Measurements from ENCODE around the gene KATNB1. TPM values are rescaled to one million over a fixed set of nuclear protein-coding genes. Genes with fewer than 3 reads are reported as not detected.

The KATNB1 gene
- polyA plus RNA-seq, 1 of the 3 experiments (the other 2 are of a cell fraction), result 43.7 TPM

- Histone ChIP-seq H3K9ac (no peak overlapping the region), H3K9me2 (no peaks in the 10 kb centered on the region), H3F3A (replicated peaks; ENCODE audit: insufficient read depth) (no peaks in the 10 kb centered on the region), H3K79me2 (ENCODE audit: insufficient read depth) (no peaks in the 10 kb centered on the region), H4K20me1 (ENCODE audit: insufficient read depth) (no peaks in the 10 kb centered on the region), H3K4me3 (ENCODE audit: low read depth in 2 of 2, low read length in 1 of 2) (no peak overlapping the region), H3K27me3 (ENCODE audit: insufficient read depth) (no peaks in the 10 kb centered on the region), H3K4me1 (ENCODE audit: control insufficient read depth in 1 of 2, insufficient read depth in 2 of 2, low read depth in 1 of 2, low read length in 1 of 2) (no peaks in the 10 kb centered on the region; a peak in 1 of 4 replicates), H2AFZ (ENCODE audit: low read depth) (no peak overlapping the region), H3K27ac (ENCODE audit: low read depth in 2 of 2, low read length in 1 of 2) (no peak overlapping the region), H3K4me2 (no peak overlapping the region), H3K9me3 (no peaks in the 10 kb centered on the region), H3K36me3 (replicated peaks in 1 of 2; ENCODE audit: control insufficient read depth in 1 of 2, insufficient read depth in 2 of 2, low read length in 1 of 2) (no peaks in the 10 kb centered on the region)
- TF ChIP-seq MXI1 (IDR thresholded peaks at IDR 0.05; ENCODE audit: low read depth, low read length) (no peak), CHD2 (IDR thresholded peaks at IDR 0.05; ENCODE audit: low read length, partially characterized antibody) (no peak), POLR2AphosphoS5 (IDR thresholded peaks at IDR 0.05; ENCODE audit: low read depth, low read length) (no peak), YY1 (IDR thresholded peaks at IDR 0.05; ENCODE audit: low read depth) (no peak), FOXM1 (IDR thresholded peaks at IDR 0.05; ENCODE audit: low read depth) (no peak), SIN3A (IDR thresholded peaks at IDR 0.05; ENCODE audit: borderline replicate concordance, low read depth, low read length) (no peak), FOSL2 (IDR thresholded peaks at IDR 0.05; ENCODE audit: borderline replicate concordance, low read depth) (no peak), JUND (IDR thresholded peaks at IDR 0.05) (no peak), USF1 (IDR thresholded peaks at IDR 0.05; ENCODE audit: borderline replicate concordance, low read depth) (no peak), TCF12 (IDR thresholded peaks at IDR 0.05) (no peak)
- no peak for DNase-seq
- WGBS (ENCODE audit: low lambda C conversion rate), result 79% methylated on average over 8 of the region's 23 CpGs
- POLR2A ChIA-PET, result no interaction called here
- CTCF ChIA-PET, result interaction anchor here (0.8 to 1.2 kb wide), 2 partner anchors 53 to 126 kb away, joined by 3 read pairs; no protein-coding TSS in a partner anchor
Observed at GRCh38 chr16:57701759-57702371, 33.7 kb upstream of the KATNB1 start.

- Histone ChIP-seq H3K4me3 (ENCODE audit: low read depth in 2 of 2, low read length in 1 of 2) (no peak overlapping the region), H3K9me3 (no peaks in the 10 kb centered on the region), H3K27ac (ENCODE audit: low read depth in 2 of 2, low read length in 1 of 2) (no peak overlapping the region), H3K27me3 (ENCODE audit: insufficient read depth) (no peaks in the 10 kb centered on the region), H3F3A (replicated peaks; ENCODE audit: insufficient read depth) (no peaks in the 10 kb centered on the region), H3K79me2 (ENCODE audit: insufficient read depth) (no peaks in the 10 kb centered on the region), H3K9ac (no peak overlapping the region), H3K4me1 (ENCODE audit: control insufficient read depth in 1 of 2, insufficient read depth in 2 of 2, low read depth in 1 of 2, low read length in 1 of 2) (no peaks in the 10 kb centered on the region; a peak in 1 of 4 replicates), H3K9me2 (no peaks in the 10 kb centered on the region), H4K20me1 (ENCODE audit: insufficient read depth) (no peaks in the 10 kb centered on the region), H3K36me3 (replicated peaks in 1 of 2; ENCODE audit: control insufficient read depth in 1 of 2, insufficient read depth in 2 of 2, low read length in 1 of 2) (no peaks in the 10 kb centered on the region), H2AFZ (ENCODE audit: low read depth) (no peak overlapping the region), H3K4me2 (no peak overlapping the region)
- ChIA-PET POLR2A (no interaction called here), CTCF (no interaction called here)
- 68% methylated on average over 9 of the region's 11 CpGs for WGBS (ENCODE audit: low lambda C conversion rate)
- no peak for DNase-seq
- no peak for TF ChIP-seq RXRA (IDR thresholded peaks at IDR 0.05; ENCODE audit: borderline replicate concordance, low read depth)
- TF ChIP-seq TEAD4 (IDR thresholded peaks at IDR 0.05; ENCODE audit: borderline replicate concordance, insufficient read depth), result no peak
- TF ChIP-seq GATA2 (CRISPR knock-in tag; IDR thresholded peaks at IDR 0.05), result no peak
- no peak for TF ChIP-seq FOXJ3 (CRISPR knock-in tag; IDR thresholded peaks at IDR 0.05)
- TF ChIP-seq SMC3 (IDR thresholded peaks at IDR 0.05; ENCODE audit: low read depth, low read length), result no peak
- TF ChIP-seq NFIC (IDR thresholded peaks at IDR 0.05; ENCODE audit: borderline replicate concordance), result no peak
- TF ChIP-seq FOSL2 (IDR thresholded peaks at IDR 0.05; ENCODE audit: borderline replicate concordance, low read depth), result no peak
- TF ChIP-seq USF2 (IDR thresholded peaks at IDR 0.05; ENCODE audit: borderline replicate concordance, low read depth, low read length), result no peak
- TF ChIP-seq RCOR1 (IDR thresholded peaks at IDR 0.05; ENCODE audit: low read length), result no peak
- no peak for TF ChIP-seq USF1 (IDR thresholded peaks at IDR 0.05; ENCODE audit: borderline replicate concordance, low read depth)
- TF ChIP-seq JUND (IDR thresholded peaks at IDR 0.05), result no peak
Observed at GRCh38 chr16:57703416-57704010, 32.1 kb upstream of the KATNB1 start.
